T-helper 17 cell (primary cell): Measurements from ENCODE around the gene ROR1. TPM values are rescaled to one million over a fixed set of nuclear protein-coding genes. Genes with fewer than 3 reads are reported as not detected.

Experiments
- ATAC-seq: fragments of 150-1000 bp; cut with Tn5 transposase; 2 replicates; pipeline ENCODE4 v1.10.0; 2021; ENCODE audit warnings: mild to moderate bottlenecking, moderate library complexity
- DNase-seq, 3 donors: peaks; one replicate each; pipeline versions ENCODE4 v3.0.0 to v3.0.0-alpha.2; 2020 to 2021
- H3K9me3 ChIP-seq: one replicate; pipeline ENCODE4 v1.7.0; 2013; ENCODE audit warnings: low read length, mild to moderate bottlenecking; ENCODE audit not compliant: control insufficient read depth, poor library complexity, severe bottlenecking
- H3K27ac Mint-ChIP-seq: one replicate; pipeline ENCODE4 v1.8.0; 2022; ENCODE audit warnings: mild to moderate bottlenecking, moderate library complexity, mixed read lengths
- H3K27me3 Mint-ChIP-seq: one replicate; pipeline ENCODE4 v1.8.0; 2022; ENCODE audit warnings: mixed read lengths
- H3K36me3 Mint-ChIP-seq: one replicate; pipeline ENCODE4 v1.8.0; 2022; ENCODE audit warnings: low read depth, mixed read lengths
- H3K4me1 Mint-ChIP-seq: one replicate; pipeline ENCODE4 v1.8.0; 2022; ENCODE audit warnings: mild to moderate bottlenecking, mixed read lengths
- H3K4me3 Mint-ChIP-seq: one replicate; pipeline ENCODE4 v1.8.0; 2022; ENCODE audit warnings: mild to moderate bottlenecking, moderate library complexity, mixed read lengths
- total RNA-seq, 4 donors: library from RNA in 2 of 4; stranded (reverse) in 2 of 4; gene quantifications; one replicate each; pipeline ENCODE4 v1.2.3 and lab custom pipeline; 2022 to 2026

Gene ROR1
- total RNA-seq, 2 donors from 2014 or later, result not detected

GRCh38 chr1:63746129-63746864 lies 27.5 kb upstream of the ROR1 start:
- Mint-ChIP-seq H3K4me1 (peaks cover 4% of the 10 kb centered on the region), H3K27ac (no peak overlapping the region), H3K36me3 (no peaks in the 10 kb centered on the region), H3K4me3 (no peak overlapping the region), H3K27me3 (peaks cover 29% of the 10 kb centered on the region)
- no peak for DNase-seq
- no peak for ATAC-seq
- H3K9me3 ChIP-seq, result no peaks in the 10 kb centered on the region

GRCh38 chr1:63747445-63747844 lies 26.4 kb upstream of the ROR1 start:
- H3K27ac Mint-ChIP-seq, result no peak overlapping the region
- no peak for ATAC-seq
- H3K27me3 Mint-ChIP-seq, result peaks cover 38% of the 10 kb centered on the region
- H3K9me3 ChIP-seq, result no peaks in the 10 kb centered on the region
- no peak overlapping the region for H3K4me3 Mint-ChIP-seq
- H3K4me1 Mint-ChIP-seq, result peaks cover 2% of the 10 kb centered on the region
- no peak for DNase-seq
- no peaks in the 10 kb centered on the region for H3K36me3 Mint-ChIP-seq

GRCh38 chr1:63748046-63748580 lies 25.7 kb upstream of the ROR1 start:
- peaks cover 2% of the 10 kb centered on the region for H3K36me3 Mint-ChIP-seq
- no peak overlapping the region for H3K27ac Mint-ChIP-seq
- ATAC-seq, result no peak
- H3K4me1 Mint-ChIP-seq, result no peaks in the 10 kb centered on the region
- no peaks in the 10 kb centered on the region for H3K9me3 ChIP-seq
- peaks cover 42% of the 10 kb centered on the region for H3K27me3 Mint-ChIP-seq
- DNase-seq, result no peak
- no peak overlapping the region for H3K4me3 Mint-ChIP-seq

GRCh38 chr1:63748641-63749040 lies 25.2 kb upstream of the ROR1 start:
- DNase-seq (no peak), ATAC-seq (no peak)
- H3K4me3 Mint-ChIP-seq, result no peak overlapping the region
- no peaks in the 10 kb centered on the region for H3K4me1 Mint-ChIP-seq
- H3K36me3 Mint-ChIP-seq, result peaks cover 2% of the 10 kb centered on the region
- no peaks in the 10 kb centered on the region for H3K9me3 ChIP-seq
- no peak overlapping the region for H3K27ac Mint-ChIP-seq
- H3K27me3 Mint-ChIP-seq, result peaks cover 42% of the 10 kb centered on the region

GRCh38 chr1:63750721-63751120 lies 23.1 kb upstream of the ROR1 start:
- H3K4me3 Mint-ChIP-seq, result no peak overlapping the region

GRCh38 chr1:63752176-63752575 lies 21.6 kb upstream of the ROR1 start:
- H3K27ac Mint-ChIP-seq, result no peak overlapping the region
- DNase-seq (no peak), ATAC-seq (no peak)
- H3K27me3 Mint-ChIP-seq, result peaks cover 33% of the 10 kb centered on the region
- no peak overlapping the region for H3K4me3 Mint-ChIP-seq
- H3K36me3 Mint-ChIP-seq, result peaks cover 2% of the 10 kb centered on the region
- no peaks in the 10 kb centered on the region for H3K4me1 Mint-ChIP-seq
- no peaks in the 10 kb centered on the region for H3K9me3 ChIP-seq

More at GRCh38 chr1:63750721-63751120, 23.1 kb upstream of the ROR1 start:
- peaks cover 41% of the 10 kb centered on the region for H3K27me3 Mint-ChIP-seq
- peaks cover 2% of the 10 kb centered on the region for H3K36me3 Mint-ChIP-seq
- no peaks in the 10 kb centered on the region for H3K9me3 ChIP-seq
- H3K27ac Mint-ChIP-seq, result no peak overlapping the region
- H3K4me1 Mint-ChIP-seq, result no peaks in the 10 kb centered on the region
- DNase-seq (no peak), ATAC-seq (no peak)

- H3K36me3 Mint-ChIP-seq, result peaks cover 2% of the 10 kb centered on the region
- no peaks in the 10 kb centered on the region for H3K9me3 ChIP-seq
- no peaks in the 10 kb centered on the region for H3K4me1 Mint-ChIP-seq
- no peak overlapping the region for H3K27ac Mint-ChIP-seq
- no peak overlapping the region for H3K4me3 Mint-ChIP-seq
- peaks cover 37% of the 10 kb centered on the region for H3K27me3 Mint-ChIP-seq
- ATAC-seq, result no peak
- no peak for DNase-seq
These were observed 20.2 kb upstream of the ROR1 start for GRCh38 chr1:63753591-63753990.

GRCh38 chr1:63756839-63757238 lies 17.0 kb upstream of the ROR1 start:
- Mint-ChIP-seq H3K27me3 (peaks cover 20% of the 10 kb centered on the region), H3K27ac (no peak overlapping the region), H3K36me3 (peaks cover 2% of the 10 kb centered on the region), H3K4me1 (no peaks in the 10 kb centered on the region), H3K4me3 (no peak overlapping the region)
- H3K9me3 ChIP-seq, result no peaks in the 10 kb centered on the region
- ATAC-seq (no peak), DNase-seq (no peak)

GRCh38 chr1:63757334-63757733 lies 16.5 kb upstream of the ROR1 start:
- no peaks in the 10 kb centered on the region for H3K4me1 Mint-ChIP-seq
- DNase-seq, result no peak
- no peak for ATAC-seq
- no peaks in the 10 kb centered on the region for H3K9me3 ChIP-seq
- no peak overlapping the region for H3K27ac Mint-ChIP-seq
- peaks cover 2% of the 10 kb centered on the region for H3K36me3 Mint-ChIP-seq
- H3K27me3 Mint-ChIP-seq, result peaks cover 16% of the 10 kb centered on the region
- no peak overlapping the region for H3K4me3 Mint-ChIP-seq

GRCh38 chr1:63758791-63759190 lies 15.0 kb upstream of the ROR1 start:
- no peak overlapping the region for H3K27ac Mint-ChIP-seq
- H3K27me3 Mint-ChIP-seq, result peaks cover 11% of the 10 kb centered on the region
- no peak overlapping the region for H3K4me3 Mint-ChIP-seq
- no peak for DNase-seq
- no peaks in the 10 kb centered on the region for H3K9me3 ChIP-seq
- ATAC-seq, result no peak
- no peaks in the 10 kb centered on the region for H3K36me3 Mint-ChIP-seq
- H3K4me1 Mint-ChIP-seq, result no peaks in the 10 kb centered on the region

- Mint-ChIP-seq H3K36me3 (no peaks in the 10 kb centered on the region), H3K4me1 (no peaks in the 10 kb centered on the region), H3K27ac (no peak overlapping the region), H3K27me3 (peaks cover 11% of the 10 kb centered on the region), H3K4me3 (no peak overlapping the region)
- H3K9me3 ChIP-seq, result no peaks in the 10 kb centered on the region
- no peak for ATAC-seq
- no peak for DNase-seq
These were observed 14.0 kb upstream of the ROR1 start for GRCh38 chr1:63759778-63760177.

GRCh38 chr1:63770381-63770780 lies 3.4 kb upstream of the ROR1 start:
- H3K27ac Mint-ChIP-seq, result no peak overlapping the region

GRCh38 chr1:63772201-63772600 lies 1.6 kb upstream of the ROR1 start:
- no peaks in the 10 kb centered on the region for H3K9me3 ChIP-seq
- Mint-ChIP-seq H3K4me1 (peaks cover 13% of the 10 kb centered on the region), H3K4me3 (no peak overlapping the region), H3K36me3 (peaks cover 4% of the 10 kb centered on the region), H3K27ac (no peak overlapping the region), H3K27me3 (peaks cover 54% of the 10 kb centered on the region)
- DNase-seq (no peak), ATAC-seq (no peak)

More at GRCh38 chr1:63770381-63770780, 3.4 kb upstream of the ROR1 start:
- no peaks in the 10 kb centered on the region for H3K9me3 ChIP-seq
- Mint-ChIP-seq H3K4me1 (peaks cover 13% of the 10 kb centered on the region), H3K36me3 (peaks cover 4% of the 10 kb centered on the region), H3K4me3 (no peak overlapping the region), H3K27me3 (peaks cover 36% of the 10 kb centered on the region)
- ATAC-seq, result no peak
- DNase-seq, result no peak

GRCh38 chr1:63772876-63773275 lies 941 bp upstream of the ROR1 start:
- Mint-ChIP-seq H3K4me1 (peaks cover 13% of the 10 kb centered on the region), H3K27ac (no peak overlapping the region), H3K27me3 (peaks cover 61% of the 10 kb centered on the region), H3K4me3 (peak overlapping the region; percentile 80), H3K36me3 (peaks cover 4% of the 10 kb centered on the region)
- DNase-seq (no peak), ATAC-seq (no peak)
- H3K9me3 ChIP-seq, result no peaks in the 10 kb centered on the region
